ENCODE results near the gene CMSS1.

CMSS1 gene

GRCh38 chr3:99856437-99857220 lies 39.0 kb downstream of the CMSS1 start:
- no peak for DNase-seq

GRCh38 chr3:99857278-99857677 lies 39.6 kb downstream of the CMSS1 start:
- DNase-seq: no peak

GRCh38 chr3:99858469-99858868 lies 40.8 kb downstream of the CMSS1 start:
- no peak for DNase-seq

GRCh38 chr3:99859825-99860224 lies 42.2 kb downstream of the CMSS1 start:
- no peak for DNase-seq

- DNase-seq: no peak
Measured at GRCh38 chr3:99861216-99861615, 43.6 kb downstream of the CMSS1 start.

GRCh38 chr3:99862208-99862607 lies 44.5 kb downstream of the CMSS1 start:
- DNase-seq: no peak

- no peak for DNase-seq
Measured at GRCh38 chr3:99863002-99863401, 45.3 kb downstream of the CMSS1 start.

- DNase-seq: no peak
Measured at GRCh38 chr3:99863588-99863987, 45.9 kb downstream of the CMSS1 start.

- no peak for DNase-seq
Measured at GRCh38 chr3:99864289-99864688, 46.6 kb downstream of the CMSS1 start.

- DNase-seq: no peak
Measured at GRCh38 chr3:99865321-99865720, 47.7 kb downstream of the CMSS1 start.

- DNase-seq: no peak
Measured at GRCh38 chr3:99866261-99866761, 48.6 kb downstream of the CMSS1 start.

GRCh38 chr3:99867594-99868310 lies 50.1 kb downstream of the CMSS1 start:
- DNase-seq: no peak

GRCh38 chr3:99868311-99868646 lies 50.6 kb downstream of the CMSS1 start:
- DNase-seq: no peak

GRCh38 chr3:99869621-99870020 lies 52.0 kb downstream of the CMSS1 start:
- DNase-seq: no peak

- DNase-seq: no peak
Measured at GRCh38 chr3:99870712-99871111, 53.0 kb downstream of the CMSS1 start.

GRCh38 chr3:99871231-99872045 lies 53.8 kb downstream of the CMSS1 start:
- no peak for DNase-seq

- DNase-seq: no peak
Measured at GRCh38 chr3:99872923-99873254, 55.2 kb downstream of the CMSS1 start.

- no peak for DNase-seq
Measured at GRCh38 chr3:99873269-99874102, 55.8 kb downstream of the CMSS1 start.

- DNase-seq: no peak
Measured at GRCh38 chr3:99874237-99875002, 56.8 kb downstream of the CMSS1 start.

GRCh38 chr3:99875581-99875928 lies 57.9 kb downstream of the CMSS1 start:
- DNase-seq: no peak

GRCh38 chr3:99875929-99876841 lies 58.5 kb downstream of the CMSS1 start:
- DNase-seq: peak; percentile 11

Measured in NCI-H2081 treated with DMSO at 0.1 percent for 48 hours (cell line).